Superior temporal gyrus (tissue), 1 donor: ENCODE results near the gene CAMK2G.

Experiments used
- DNase-seq: peaks from one replicate; pipeline ENCODE4 v3.0.0-alpha.2; 2016; ENCODE audit errors: extremely low spot score

Gene CAMK2G

GRCh38 chr10:73863039-73863817 lies 11.1 kb downstream of the CAMK2G start:
- DNase-seq: no peak

GRCh38 chr10:73862011-73862410 lies 12.3 kb downstream of the CAMK2G start:
- DNase-seq: no peak

DNA sequence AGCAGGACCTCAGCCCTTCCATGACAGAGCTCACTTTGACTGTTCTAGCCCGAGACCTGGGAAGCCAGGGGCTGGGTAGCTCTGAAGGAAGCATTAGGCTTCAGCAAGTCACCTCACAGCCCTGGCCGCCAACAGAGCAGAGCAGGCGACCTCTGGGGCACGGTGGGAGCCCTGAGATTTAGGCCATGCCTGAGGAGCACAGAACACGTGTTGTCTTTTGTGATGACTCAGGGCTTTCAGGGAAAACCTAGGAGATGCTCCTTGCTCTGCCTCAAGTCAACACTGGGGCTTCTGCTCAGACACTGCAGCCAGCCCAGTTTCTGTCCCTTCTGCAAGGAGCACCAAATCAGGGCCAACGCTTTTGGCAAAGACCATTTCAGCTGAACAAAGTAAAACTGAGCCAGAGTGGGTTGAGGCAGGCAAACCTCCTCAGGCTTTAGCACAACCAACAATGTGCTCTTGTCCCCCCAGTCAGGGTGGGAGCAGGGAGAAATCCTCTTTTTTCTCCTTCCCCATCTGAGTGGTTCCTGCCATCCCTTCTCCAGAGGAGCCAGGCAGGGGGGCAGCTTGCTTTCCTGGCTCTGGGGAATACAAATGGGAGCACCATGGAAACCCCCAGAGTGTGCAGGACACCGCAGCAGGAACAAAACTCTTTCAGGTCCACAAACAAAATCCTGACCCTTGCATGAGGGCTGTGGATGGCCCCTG lies 14.4 kb downstream of the CAMK2G start:
- DNase-seq: no peak

- no peak for DNase-seq
These were observed 14.9 kb downstream of the CAMK2G start for GRCh38 chr10:73859428-73859783.

DNA sequence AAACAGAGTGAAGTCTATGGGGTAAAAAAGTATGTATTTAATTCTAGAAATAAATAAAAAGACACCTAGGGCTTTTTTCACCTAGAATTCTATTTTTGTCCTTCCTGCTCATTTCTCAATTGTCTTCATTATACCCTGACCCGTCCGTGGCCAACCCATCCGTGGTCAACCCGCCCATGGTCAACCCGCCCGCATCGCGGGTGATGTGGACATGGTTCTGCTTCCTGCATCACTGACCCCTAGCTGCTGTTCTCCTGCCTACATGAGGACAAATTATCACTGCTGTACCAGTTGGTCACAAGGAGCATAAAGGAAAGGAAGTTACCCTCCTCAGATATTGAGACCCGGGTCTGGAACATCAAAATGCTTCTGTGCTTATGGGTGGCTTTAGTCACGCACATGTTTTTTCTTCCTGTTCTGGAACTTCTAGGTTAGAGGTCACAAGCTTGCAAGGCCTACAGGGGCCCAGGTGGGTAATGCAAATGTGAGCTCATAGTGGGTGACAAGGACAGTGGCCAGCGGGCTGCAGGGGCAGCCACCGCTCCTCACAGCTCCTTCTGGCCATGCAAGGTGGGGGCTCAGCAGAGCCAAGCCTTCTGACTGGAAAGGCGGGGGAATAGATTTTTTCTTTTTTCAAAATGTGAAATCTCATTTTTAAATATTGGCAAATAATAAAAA lies 15.5 kb downstream of the CAMK2G start:
- no peak for DNase-seq

- DNase-seq: no peak
These were observed 16.2 kb downstream of the CAMK2G start for GRCh38 chr10:73858013-73858708.

DNA sequence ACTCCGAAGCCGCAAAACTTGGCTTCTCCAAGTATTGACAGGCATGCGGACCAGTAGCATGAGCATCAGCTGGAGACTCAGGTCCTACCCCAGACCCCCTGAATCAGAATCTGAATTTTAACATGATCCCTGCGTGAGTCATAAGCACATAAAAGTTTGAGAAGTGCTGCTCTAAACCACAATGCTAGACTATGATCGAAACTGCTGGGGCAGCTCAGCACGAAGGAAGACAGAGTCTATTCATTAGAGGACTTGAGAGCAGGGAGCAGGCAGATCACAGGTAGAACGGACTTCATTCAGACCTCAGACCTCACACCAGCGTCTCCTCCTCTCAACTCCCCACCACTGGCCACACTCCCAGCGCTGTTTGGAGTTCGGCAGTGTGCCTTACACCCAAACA lies 16.9 kb downstream of the CAMK2G start:
- no peak for DNase-seq

GRCh38 chr10:73856261-73856660 lies 18.1 kb downstream of the CAMK2G start:
- DNase-seq: no peak

DNA sequence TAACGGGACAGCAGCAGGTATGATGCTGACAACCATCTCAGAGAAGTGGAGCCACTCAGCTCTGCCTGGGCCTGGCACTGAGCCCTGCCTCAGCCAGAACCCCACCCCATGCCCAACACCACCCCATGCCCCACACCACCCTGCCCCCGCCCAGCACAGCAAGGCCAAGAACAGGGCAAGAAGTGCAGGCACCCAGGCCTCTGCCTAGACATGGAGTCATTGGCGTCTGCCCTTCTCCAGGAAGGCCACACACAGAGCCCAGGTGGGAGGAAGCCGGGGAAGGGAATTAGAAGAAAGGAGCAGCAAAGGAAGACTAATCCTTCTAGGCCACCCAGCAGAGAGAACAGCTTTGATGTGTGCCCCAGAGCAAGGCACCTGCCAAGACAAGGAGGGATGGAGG lies 18.9 kb downstream of the CAMK2G start:
- DNase-seq: no peak

GRCh38 chr10:73854310-73854709 lies 20.0 kb downstream of the CAMK2G start:
- DNase-seq: no peak

GRCh38 chr10:73853196-73853595 lies 21.2 kb downstream of the CAMK2G start:
- no peak for DNase-seq

DNA sequence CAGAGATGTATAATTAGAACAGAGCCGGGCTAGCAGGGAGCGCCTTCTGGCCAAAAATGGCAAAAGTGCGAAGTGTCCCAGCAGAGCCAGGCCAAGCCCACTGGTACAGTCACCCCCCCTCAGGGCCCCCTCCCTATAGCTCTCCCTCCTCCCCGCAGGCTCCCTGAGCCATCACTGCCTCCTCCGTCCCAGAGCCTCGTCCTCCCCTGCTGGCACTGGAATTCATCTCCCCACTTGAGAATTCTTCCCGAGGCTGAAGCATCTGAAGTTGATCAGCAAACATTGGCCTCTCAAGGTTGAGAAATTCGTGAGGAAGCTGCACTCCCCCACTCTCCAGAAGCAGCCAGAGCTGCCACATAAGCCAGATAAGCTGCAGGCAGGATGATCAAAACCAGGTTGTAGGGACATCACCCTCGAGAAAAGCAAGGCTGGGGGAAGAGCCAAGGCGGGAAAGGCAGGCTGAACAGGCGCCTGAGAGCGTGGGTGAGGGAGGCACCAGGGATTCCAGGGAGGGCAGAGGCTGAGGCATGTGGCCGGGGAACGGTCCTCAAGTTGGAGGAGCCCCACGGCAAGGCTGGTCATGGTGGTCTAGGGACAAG lies 23.4 kb downstream of the CAMK2G start:
- no peak for DNase-seq

DNA sequence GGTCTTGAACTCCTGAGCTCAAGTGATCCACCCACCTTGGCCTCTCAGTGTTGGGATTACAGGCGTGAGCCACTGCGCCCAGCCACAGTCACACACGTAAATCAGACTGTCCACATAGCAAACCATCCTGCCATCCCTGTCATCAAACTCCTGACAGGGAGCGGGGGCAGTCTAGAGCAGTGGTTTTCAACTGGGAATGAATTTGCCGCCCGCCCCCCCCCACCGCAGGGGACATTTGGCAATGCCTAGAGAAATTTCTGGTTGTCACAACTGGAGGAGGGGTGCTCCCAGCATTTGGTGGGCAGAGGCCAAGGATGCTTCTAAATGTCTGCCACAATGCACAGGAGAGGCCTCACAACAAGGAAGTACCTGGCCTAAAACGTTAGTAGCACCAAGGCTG lies 24.1 kb downstream of the CAMK2G start:
- no peak for DNase-seq

DNA sequence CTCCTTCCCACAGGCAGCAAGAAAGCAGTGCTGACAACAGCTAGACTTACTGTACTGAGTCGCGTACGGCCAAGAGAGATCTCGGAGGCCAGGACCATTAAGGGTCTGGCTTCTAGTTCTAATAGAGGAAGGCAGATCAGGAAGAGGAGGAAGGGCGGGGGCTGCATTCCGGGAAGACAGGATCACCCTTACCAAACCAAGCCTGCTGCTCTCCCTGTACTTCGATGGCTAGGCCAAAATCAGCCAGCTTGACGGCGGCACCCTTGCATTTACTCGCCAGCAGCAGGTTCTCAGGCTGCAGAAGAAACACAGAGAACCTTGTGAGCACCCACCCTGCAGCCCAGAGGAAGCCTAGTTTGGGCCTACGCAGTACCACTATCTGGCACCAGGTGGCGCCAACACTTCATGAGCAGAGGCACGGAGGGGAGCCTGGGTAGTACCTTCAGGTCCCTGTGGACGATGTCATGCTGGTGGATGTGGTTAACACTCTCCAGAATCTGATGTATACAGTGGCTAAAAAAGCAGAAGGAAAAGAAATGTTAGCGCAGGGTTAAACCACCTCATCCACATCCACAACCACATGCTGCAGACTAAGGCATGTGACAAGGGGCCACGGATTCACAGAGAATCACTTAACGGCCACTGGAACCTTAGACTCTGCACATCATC lies 25.4 kb downstream of the CAMK2G start:
- DNase-seq: peak; percentile 90

DNA sequence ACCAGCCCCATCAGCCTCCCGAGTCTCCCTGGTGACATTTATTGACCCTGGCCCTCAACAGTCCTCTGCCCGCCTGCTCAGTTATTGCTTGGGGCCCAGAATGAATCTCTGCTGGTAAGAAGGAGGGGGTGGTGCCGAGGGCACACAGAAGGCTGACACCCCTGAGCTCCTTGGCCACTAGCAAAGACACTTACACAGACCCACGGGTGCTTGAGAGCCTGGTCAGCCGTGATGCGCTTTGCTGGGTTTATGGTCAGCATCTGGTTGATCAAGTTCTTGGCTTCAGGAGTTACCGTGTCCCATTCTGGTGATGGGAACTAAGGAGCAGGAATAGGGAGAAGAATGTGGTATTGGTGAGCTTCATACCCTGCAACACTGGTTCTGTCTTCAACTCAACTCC lies 27.3 kb downstream of the CAMK2G start:
- DNase-seq: no peak

DNA sequence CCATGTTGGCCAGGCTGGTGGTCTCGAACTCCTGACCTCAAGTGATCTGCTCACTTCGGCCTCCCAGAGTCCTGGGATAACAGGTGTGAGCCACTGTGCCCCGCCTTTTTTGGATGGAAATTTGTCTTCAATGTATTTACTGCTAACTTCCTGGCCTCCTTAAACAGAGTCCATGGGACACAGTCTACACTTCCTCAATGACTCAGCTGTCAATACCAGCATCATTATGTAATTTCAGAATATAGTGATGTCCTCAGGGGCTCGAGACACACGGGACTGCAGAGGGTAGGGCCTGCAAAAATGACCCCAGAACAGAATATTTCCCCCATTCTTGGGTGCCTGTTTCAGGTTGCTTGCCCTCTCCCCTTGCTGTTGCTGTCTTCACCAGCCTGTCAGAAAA lies 31.1 kb downstream of the CAMK2G start:
- DNase-seq: no peak

DNA sequence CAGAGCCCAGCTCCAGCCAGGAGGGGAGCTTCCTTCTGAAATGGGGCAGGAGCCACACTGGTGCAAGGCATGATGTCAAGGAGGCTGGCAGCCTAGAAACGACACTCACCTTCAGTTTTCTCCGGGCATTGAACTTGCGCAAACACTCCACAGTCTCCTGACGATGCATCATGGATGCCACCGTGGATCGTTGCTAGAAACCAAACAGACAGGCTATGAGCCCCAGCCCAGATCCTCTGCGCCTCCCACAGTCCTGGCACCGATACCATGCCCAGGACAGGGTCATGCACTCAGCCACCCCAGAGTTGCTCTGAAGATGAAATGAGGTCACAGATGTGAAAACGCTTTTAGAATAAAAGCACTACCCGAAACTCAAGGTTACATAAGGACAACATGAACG lies 32.0 kb downstream of the CAMK2G start:
- DNase-seq: no peak

DNA sequence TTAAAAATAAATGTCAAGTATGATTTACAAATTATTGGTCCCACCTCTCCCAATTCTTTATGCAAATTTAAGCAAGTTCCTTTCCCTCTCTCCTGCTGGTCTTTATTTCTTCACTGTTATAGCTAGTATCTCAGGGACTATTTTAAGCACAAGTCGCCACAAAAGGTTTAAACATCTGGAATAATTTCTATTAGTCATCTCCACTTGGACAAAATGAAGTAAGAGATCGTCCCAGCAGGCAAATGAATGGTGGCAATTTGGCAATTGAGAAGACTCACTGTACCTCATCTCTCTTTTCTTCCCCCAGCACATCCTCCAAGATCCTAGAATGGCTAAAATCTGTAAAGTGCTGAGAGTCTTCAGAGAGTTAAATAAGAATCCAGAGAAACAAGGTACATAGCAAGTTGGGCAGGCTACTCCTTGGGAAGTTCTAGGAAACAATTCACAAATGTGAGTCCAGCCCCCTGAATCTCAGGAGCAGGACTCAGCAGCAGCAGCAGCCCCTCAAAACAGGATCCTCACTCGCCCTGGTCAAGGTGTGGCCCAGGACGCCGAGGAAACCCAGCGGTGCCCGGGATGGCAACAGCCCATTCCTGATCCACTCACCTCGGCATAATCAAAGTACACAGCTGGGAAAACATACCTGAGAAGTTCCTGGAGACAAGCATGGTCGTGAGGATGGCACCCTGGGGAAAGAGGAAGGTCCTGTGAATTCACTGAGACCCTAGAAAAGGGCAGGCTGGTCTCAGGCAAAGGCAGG lies 32.6 kb downstream of the CAMK2G start:
- DNase-seq: no peak

GRCh38 chr10:73841061-73841421 lies 33.3 kb downstream of the CAMK2G start:
- no peak for DNase-seq

DNA sequence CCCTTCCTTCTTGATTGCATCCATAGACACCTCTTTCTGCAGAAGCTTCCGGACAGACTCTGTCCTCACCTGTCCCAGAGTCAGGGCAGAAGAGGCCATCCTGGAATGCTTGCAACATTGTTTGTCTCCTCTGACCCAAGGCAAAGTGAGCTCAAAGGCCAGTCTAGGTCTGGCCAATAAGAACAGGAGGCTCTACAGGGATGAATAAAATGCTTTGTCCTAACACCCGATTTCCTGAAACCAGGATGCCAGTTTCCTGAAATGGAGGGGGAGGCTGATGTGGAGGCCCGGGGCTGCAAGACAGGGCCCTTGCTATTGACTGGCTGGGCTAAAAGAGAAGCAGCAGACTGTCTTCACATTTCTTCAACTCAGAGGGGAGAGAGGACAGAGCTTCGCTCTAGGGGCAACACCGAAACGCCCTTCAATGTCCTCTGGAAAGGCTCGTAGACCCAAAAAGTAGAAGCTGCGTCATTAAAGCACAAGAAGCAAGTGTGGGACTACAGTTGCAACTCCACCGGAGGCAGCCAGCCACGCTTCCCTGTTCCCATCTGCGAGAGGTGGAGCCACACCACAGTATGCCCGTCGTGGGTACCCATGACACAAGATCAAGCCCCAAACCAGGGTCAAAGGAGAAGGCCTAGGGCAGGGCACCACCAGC lies 33.8 kb downstream of the CAMK2G start:
- DNase-seq: no peak
